Ascending aorta (tissue), 2 donors: ENCODE results near the gene MRS2. TPM values are rescaled to one million over a fixed set of nuclear protein-coding genes. Genes with fewer than 3 reads are reported as not detected.
"Not testable (repeated sequence)": the region's sequence is repeated elsewhere in the genome, so short reads cannot be mapped to it uniquely, and the experiment has no call there.

ENCODE experiments used
- DNase-seq, 2 donors: peaks; one replicate each; pipeline ENCODE4 v3.0.0-alpha.2; 2019; ENCODE audit warnings: low spot score in 2 of 2
- H3K27ac ChIP-seq, 2 donors: fragments of 200-600 bp; sonication (generic); one replicate each; pipeline ENCODE4 v1.5.1; 2016 to 2017; ENCODE audit warnings: mild to moderate bottlenecking in 1 of 2
- H3K27me3 ChIP-seq: fragments of 200-600 bp; sonication (generic); one replicate; pipeline ENCODE4 v1.5.1; 2017
- H3K36me3 ChIP-seq, 2 donors: fragments of 200-600 bp; sonication (generic); one replicate each; pipeline ENCODE4 v1.5.1; 2016
- H3K4me1 ChIP-seq, 2 donors: fragments of 200-600 bp; sonication (generic); one replicate each; pipeline ENCODE4 v1.5.1; 2016 to 2017; ENCODE audit warnings: mild to moderate bottlenecking in 1 of 2
- H3K4me3 ChIP-seq, 2 donors: fragments of 200-600 bp; sonication (generic); one replicate each; pipeline ENCODE4 v1.5.1; 2016 to 2017; ENCODE audit warnings: mild to moderate bottlenecking in 1 of 2
- H3K9me3 ChIP-seq, 2 donors: fragments of 200-600 bp; sonication (generic); one replicate each; pipeline ENCODE4 v1.5.1; 2016
- intact Hi-C: fragments of 100-400 bp; cut with DNase I; formaldehyde crosslinking; loops from one replicate; pipeline ENCODE4 v1.15.1; 2023
- total RNA-seq: library from RNA; depleted of rRNA; stranded (reverse); fragments of >200 nt; gene quantifications from one replicate; pipeline ENCODE4 v1.1.0, GENCODE V29; 2016
- TF ChIP-seq, protein P1 (sequence below), 3 experiments: fragments of 200-600 bp in 2 of 3; fragments of 450-650 bp in 1 of 3; sonication (generic) in 2 of 3; IDR thresholded peaks; one replicate each; pipeline ENCODE4 v1.5.1; 2016 to 2019; ENCODE audit warnings: antibody characterized with exemption in 3 of 3, mild to moderate bottlenecking in 1 of 3, moderate library complexity in 1 of 3

The MRS2 gene
- total RNA-seq, 1 donor from 2014 or later, result 3.2 TPM

DNA sequence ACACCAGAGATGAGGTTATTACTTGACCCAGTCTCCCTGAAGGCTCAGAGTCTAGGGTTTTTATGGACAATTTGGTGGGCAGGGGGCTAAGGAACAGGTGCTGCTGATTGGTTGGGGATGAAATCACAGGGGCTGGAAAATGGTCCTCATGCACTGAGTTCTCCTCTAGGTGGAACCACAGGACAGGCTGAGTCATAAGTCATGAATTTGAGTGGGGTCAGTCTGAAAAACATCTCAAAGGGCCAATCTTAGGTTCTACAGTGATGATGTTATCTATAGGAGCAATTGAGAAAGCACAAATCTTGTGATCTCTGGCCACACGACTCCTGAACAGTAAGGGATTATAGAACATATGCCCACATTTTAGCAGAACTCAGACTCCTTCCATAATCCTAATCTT lies 5.9 kb upstream of the MRS2 start:
- H3K9me3 ChIP-seq, result no peaks in the 10 kb centered on the region

DNA sequence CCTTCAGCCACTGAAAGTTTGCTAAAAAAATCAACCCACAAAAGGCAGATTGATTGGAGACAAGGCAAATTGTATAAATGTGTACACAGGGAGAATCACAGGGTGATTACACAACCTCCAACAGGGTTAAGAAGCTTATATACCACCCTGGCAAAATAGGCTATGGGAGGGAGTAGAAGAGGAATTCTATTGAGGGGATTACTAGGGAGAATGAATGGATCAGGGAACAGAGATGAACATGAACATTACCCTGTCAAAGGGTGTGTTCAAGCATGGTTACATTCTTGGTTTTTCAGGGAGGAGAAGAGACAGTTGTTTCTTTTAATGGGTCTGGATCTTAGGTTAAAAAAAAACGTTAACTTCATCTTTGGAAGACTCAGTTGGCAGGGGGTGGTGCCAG lies 5.1 kb upstream of the MRS2 start:
- Histone ChIP-seq H3K27me3 (no peaks in the 10 kb centered on the region), H3K36me3 (no peaks in the 10 kb centered on the region), H3K4me1 (peaks cover 0 to 6% of the 10 kb centered on the region in 2 donors), H3K9me3 (no peaks in the 10 kb centered on the region), H3K27ac (no peak overlapping the region), H3K4me3 (no peak overlapping the region)
- TF ChIP-seq, protein P1, sequence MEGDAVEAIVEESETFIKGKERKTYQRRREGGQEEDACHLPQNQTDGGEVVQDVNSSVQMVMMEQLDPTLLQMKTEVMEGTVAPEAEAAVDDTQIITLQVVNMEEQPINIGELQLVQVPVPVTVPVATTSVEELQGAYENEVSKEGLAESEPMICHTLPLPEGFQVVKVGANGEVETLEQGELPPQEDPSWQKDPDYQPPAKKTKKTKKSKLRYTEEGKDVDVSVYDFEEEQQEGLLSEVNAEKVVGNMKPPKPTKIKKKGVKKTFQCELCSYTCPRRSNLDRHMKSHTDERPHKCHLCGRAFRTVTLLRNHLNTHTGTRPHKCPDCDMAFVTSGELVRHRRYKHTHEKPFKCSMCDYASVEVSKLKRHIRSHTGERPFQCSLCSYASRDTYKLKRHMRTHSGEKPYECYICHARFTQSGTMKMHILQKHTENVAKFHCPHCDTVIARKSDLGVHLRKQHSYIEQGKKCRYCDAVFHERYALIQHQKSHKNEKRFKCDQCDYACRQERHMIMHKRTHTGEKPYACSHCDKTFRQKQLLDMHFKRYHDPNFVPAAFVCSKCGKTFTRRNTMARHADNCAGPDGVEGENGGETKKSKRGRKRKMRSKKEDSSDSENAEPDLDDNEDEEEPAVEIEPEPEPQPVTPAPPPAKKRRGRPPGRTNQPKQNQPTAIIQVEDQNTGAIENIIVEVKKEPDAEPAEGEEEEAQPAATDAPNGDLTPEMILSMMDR (IDR thresholded peaks at IDR 0.05), result no peak
- intact Hi-C loops, result no loop called here
- no peak for DNase-seq

More for the DNA sequence above, 5.9 kb upstream of the MRS2 start:
- Histone ChIP-seq H3K4me3 (no peak overlapping the region), H3K36me3 (no peaks in the 10 kb centered on the region), H3K4me1 (no peaks in the 10 kb centered on the region), H3K27ac (no peak overlapping the region), H3K27me3 (no peaks in the 10 kb centered on the region)
- intact Hi-C loops, result no loop called here
- DNase-seq, result no peak
- TF ChIP-seq, protein P1 (IDR thresholded peaks at IDR 0.05), result no peak

DNA sequence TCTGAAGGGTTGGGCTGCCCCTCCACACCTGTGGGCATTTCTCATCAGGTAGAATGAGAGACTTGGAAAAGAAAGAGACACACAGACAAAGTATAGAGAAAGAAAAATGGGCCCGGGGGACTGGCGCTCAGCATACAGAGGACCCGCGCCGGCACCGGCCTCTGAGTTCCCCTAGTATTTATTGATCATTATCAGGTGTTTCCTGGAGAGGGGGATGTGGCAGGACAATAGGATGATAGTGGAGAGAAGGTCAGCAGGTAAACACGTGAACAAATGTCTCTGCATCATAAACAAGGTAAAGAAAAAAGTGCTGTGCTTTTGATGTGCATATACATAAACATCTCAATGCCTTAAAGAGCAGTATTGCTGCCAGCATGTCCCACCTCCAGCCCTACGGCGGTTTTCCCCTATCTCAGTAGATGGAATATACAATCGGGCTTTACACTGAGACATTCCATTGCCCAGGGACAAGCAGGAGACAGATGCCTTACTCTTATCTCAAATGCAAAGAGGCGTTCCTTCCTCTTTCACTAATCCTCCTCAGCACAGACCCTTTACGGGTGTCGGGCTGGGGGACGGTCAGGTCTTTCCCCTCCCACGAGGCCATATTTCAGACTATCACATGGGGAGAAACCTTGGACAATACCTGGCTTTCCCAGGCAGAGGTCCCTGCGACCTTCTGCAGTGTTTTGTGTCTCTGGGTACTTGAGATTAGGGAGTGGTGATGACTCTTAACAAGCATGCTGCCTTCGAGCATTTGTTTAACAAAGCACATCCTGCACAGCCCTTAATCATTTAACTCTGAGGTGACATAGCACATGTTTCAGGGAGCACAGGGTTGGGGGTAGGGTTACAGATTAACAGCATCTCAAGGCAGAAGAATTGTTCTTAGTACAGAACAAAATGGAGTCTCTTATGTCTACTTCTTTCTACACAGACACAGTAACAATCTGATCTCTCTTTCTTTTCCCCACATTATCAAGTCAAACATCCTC lies 2.4 kb upstream of the MRS2 start:
- H3K27me3 ChIP-seq, H3K9me3 ChIP-seq, H3K36me3 ChIP-seq, H3K4me3 ChIP-seq, intact Hi-C loops, DNase-seq, H3K27ac ChIP-seq: not testable (repeated sequence)
- peaks cover 0 to 13% of the 10 kb centered on the region in 2 donors for H3K4me1 ChIP-seq

DNA sequence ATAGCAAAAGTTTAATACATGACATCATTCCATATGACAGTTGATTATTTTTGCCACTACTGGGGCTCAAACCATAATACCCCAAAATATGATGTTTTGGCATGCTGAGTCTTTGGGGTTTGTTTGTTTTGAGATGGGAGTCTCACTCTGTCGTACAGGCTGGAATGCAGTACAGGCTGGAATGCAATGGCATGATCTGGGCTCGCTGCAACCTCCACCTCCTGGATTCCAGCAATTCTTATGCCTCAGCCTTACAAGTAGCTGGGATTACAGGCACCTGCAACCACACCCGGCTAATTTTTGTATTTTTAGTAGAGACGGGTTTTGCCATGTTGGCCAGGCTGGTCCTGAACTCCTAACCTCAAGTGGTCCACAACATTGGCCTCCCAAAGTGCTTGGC lies 1.3 kb upstream of the MRS2 start:
- no peak overlapping the region for H3K4me3 ChIP-seq
- peaks cover 0 to 13% of the 10 kb centered on the region in 2 donors for H3K4me1 ChIP-seq
- TF ChIP-seq, protein P1 (IDR thresholded peaks at IDR 0.05), result no peak
- no peaks in the 10 kb centered on the region for H3K9me3 ChIP-seq
- H3K27me3 ChIP-seq, result no peaks in the 10 kb centered on the region
- intact Hi-C loops, result no loop called here
- DNase-seq, result no peak
- peaks cover 0 to 4% of the 10 kb centered on the region in 2 donors for H3K36me3 ChIP-seq
- H3K27ac ChIP-seq, result no peak overlapping the region

DNA sequence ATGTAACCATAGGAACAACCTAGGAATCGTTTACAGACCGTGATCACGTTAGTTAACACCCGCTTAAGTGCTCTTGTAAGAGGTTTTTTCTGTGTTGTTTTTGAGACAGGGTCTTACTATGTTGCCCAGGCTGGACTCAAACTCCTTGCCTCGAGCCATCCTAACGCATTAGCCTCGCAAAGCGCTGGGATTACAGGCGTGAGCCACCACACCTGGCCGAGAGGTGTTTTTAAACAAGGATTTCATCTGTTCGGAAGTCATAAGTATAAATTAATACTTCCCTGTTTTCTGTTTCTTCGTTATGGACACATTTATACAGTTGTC lies 727 bp downstream of the MRS2 start:
- Histone ChIP-seq H3K4me3 (peak overlapping the region; percentile 94 to 97), H3K27ac (peak overlapping the region; percentile 59 to 68), H3K36me3 (peaks cover under 1 to 9% of the 10 kb centered on the region in 2 donors), H3K9me3 (no peaks in the 10 kb centered on the region), H3K4me1 (peaks cover 0 to 13% of the 10 kb centered on the region in 2 donors), H3K27me3 (no peaks in the 10 kb centered on the region)
- intact Hi-C loops, result no loop called here
- TF ChIP-seq, protein P1 (IDR thresholded peaks at IDR 0.05), result no peak
- no peak for DNase-seq

DNA sequence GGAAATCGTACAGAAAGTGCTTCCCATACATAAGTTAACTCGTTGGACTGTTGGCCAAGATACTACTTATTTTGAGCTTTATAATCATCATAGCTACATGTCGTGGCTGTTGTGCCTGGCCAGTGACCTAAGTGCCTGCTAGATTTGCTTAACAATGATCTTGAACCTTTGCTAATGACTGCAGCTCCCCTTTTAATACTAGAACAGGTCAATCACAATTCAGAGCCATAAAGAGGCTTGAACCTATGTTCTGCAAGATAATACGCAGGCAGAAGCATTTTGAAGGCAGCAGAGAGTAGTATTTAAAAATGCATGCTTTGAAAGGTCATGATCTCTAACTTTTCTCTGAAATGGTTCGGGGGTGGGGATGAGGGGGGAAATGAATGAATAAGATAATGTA lies 2.5 kb downstream of the MRS2 start:
- Histone ChIP-seq H3K4me3 (no peak overlapping the region), H3K36me3 (peaks cover 3 to 13% of the 10 kb centered on the region in 2 donors), H3K27me3 (no peaks in the 10 kb centered on the region), H3K4me1 (peaks cover 0 to 13% of the 10 kb centered on the region in 2 donors), H3K9me3 (no peaks in the 10 kb centered on the region), H3K27ac (no peak overlapping the region)
- intact Hi-C loops, result no loop called here
- TF ChIP-seq, protein P1 (IDR thresholded peaks at IDR 0.05), result no peak
- DNase-seq, result no peak
